MM.1S (cell line): ENCODE measurements around the gene CC2D2A.

Experiments used
- DNase-seq: peaks from one replicate; pipeline ENCODE4 v3.0.0-alpha.2; 2015
- H2AFZ ChIP-seq: fragments of 300-600 bp; sonication (generic); 2 replicates; pipeline ENCODE4 v1.6.0; 2016; ENCODE audit warnings: antibody characterized with exemption, low read length
- H3F3A ChIP-seq: fragments of 300-600 bp; sonication (generic); 2 replicates; pipeline ENCODE4 v1.6.1; 2016; ENCODE audit warnings: mild to moderate bottlenecking, antibody characterized with exemption, low read length, moderate library complexity, mixed read lengths; ENCODE audit not compliant: insufficient read depth
- H3K27ac ChIP-seq: fragments of 300-600 bp; sonication (generic); 2 replicates; pipeline ENCODE4 v1.5.1; 2016; ENCODE audit warnings: mild to moderate bottlenecking, low read length
- H3K27me3 ChIP-seq: fragments of 300-600 bp; sonication (generic); replicated peaks from 2 replicates; pipeline ENCODE4 v1.6.0; 2016; ENCODE audit warnings: low read length; ENCODE audit not compliant: insufficient read depth
- H3K36me3 ChIP-seq: fragments of 300-600 bp; sonication (generic); replicated peaks from 2 replicates; pipeline ENCODE4 v1.6.1; 2016; ENCODE audit warnings: mild to moderate bottlenecking, low read length, mixed read lengths; ENCODE audit not compliant: insufficient read depth
- H3K4me1 ChIP-seq: fragments of 300-600 bp; sonication (generic); 2 replicates; pipeline ENCODE4 v1.6.1; 2016; ENCODE audit warnings: low read length, mixed read lengths
- H3K4me2 ChIP-seq: fragments of 300-600 bp; sonication (generic); 2 replicates; pipeline ENCODE4 v1.6.0; 2016; ENCODE audit warnings: low read depth, low read length
- H3K4me3 ChIP-seq: fragments of 300-600 bp; sonication (generic); 2 replicates; pipeline ENCODE4 v1.5.1; 2016; ENCODE audit warnings: low read length, mixed read lengths
- H3K79me2 ChIP-seq: fragments of 300-600 bp; sonication (generic); 2 replicates; pipeline ENCODE4 v1.6.1; 2016; ENCODE audit warnings: mixed run types, low read length, mixed read lengths
- H3K9ac ChIP-seq: fragments of 300-600 bp; sonication (generic); 2 replicates; pipeline ENCODE4 v1.6.1; 2016; ENCODE audit warnings: low read length, mixed read lengths
- H3K9me2 ChIP-seq: fragments of 300-600 bp; sonication (generic); replicated peaks from 2 replicates; pipeline ENCODE4 v1.6.1; 2016; ENCODE audit warnings: mild to moderate bottlenecking, low read length, mixed read lengths; ENCODE audit not compliant: insufficient read depth
- H3K9me3 ChIP-seq: fragments of 300-600 bp; sonication (generic); replicated peaks from 2 replicates; pipeline ENCODE4 v1.6.1; 2016; ENCODE audit warnings: mild to moderate bottlenecking, low read length, mixed read lengths; ENCODE audit not compliant: insufficient read depth
- H4K20me1 ChIP-seq: fragments of 300-600 bp; sonication (generic); 2 replicates; pipeline ENCODE4 v1.6.1; 2016; ENCODE audit warnings: mild to moderate bottlenecking, low read length, moderate library complexity, mixed read lengths; ENCODE audit not compliant: insufficient read depth
- EZH2 ChIP-seq: fragments of 300-600 bp; sonication (generic); optimal IDR thresholded peaks from 2 replicates; pipeline ENCODE3; 2017; ENCODE audit warnings: low read depth, mild to moderate bottlenecking, antibody characterized with exemption, low read length, mixed read lengths
- EZH2phosphoT487 ChIP-seq: fragments of 300-600 bp; sonication (generic); IDR thresholded peaks from 2 replicates; pipeline ENCODE4 v1.6.1; 2018; ENCODE audit warnings: antibody characterized with exemption, low read length
- TF ChIP-seq, protein P1 (sequence below): fragments of 300-600 bp; sonication (generic); IDR thresholded peaks from 2 replicates; pipeline ENCODE4 v1.5.1; 2016; ENCODE audit warnings: antibody characterized with exemption, low read length, mixed read lengths

CC2D2A gene

GRCh38 chr4:15569746-15570145 is 100.1 kb downstream of the CC2D2A start:
- no peak overlapping the region for H3K9ac ChIP-seq
- no peaks in the 10 kb centered on the region for H4K20me1 ChIP-seq
- TF ChIP-seq, protein P1, sequence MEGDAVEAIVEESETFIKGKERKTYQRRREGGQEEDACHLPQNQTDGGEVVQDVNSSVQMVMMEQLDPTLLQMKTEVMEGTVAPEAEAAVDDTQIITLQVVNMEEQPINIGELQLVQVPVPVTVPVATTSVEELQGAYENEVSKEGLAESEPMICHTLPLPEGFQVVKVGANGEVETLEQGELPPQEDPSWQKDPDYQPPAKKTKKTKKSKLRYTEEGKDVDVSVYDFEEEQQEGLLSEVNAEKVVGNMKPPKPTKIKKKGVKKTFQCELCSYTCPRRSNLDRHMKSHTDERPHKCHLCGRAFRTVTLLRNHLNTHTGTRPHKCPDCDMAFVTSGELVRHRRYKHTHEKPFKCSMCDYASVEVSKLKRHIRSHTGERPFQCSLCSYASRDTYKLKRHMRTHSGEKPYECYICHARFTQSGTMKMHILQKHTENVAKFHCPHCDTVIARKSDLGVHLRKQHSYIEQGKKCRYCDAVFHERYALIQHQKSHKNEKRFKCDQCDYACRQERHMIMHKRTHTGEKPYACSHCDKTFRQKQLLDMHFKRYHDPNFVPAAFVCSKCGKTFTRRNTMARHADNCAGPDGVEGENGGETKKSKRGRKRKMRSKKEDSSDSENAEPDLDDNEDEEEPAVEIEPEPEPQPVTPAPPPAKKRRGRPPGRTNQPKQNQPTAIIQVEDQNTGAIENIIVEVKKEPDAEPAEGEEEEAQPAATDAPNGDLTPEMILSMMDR, result no peak
- TF ChIP-seq EZH2phosphoT487 (no peak), EZH2 (no peak)
- no peaks in the 10 kb centered on the region for H3K9me3 ChIP-seq
- DNase-seq, result no peak
- no peaks in the 10 kb centered on the region for H3K27me3 ChIP-seq
- no peaks in the 10 kb centered on the region for H3F3A ChIP-seq
- no peak overlapping the region for H3K4me3 ChIP-seq
- H3K4me2 ChIP-seq, result no peak overlapping the region
- H2AFZ ChIP-seq, result no peak overlapping the region
- no peaks in the 10 kb centered on the region for H3K36me3 ChIP-seq
- H3K79me2 ChIP-seq, result no peaks in the 10 kb centered on the region
- H3K4me1 ChIP-seq, result no peaks in the 10 kb centered on the region
- H3K9me2 ChIP-seq, result no peaks in the 10 kb centered on the region
- H3K27ac ChIP-seq, result no peak overlapping the region

DNA sequence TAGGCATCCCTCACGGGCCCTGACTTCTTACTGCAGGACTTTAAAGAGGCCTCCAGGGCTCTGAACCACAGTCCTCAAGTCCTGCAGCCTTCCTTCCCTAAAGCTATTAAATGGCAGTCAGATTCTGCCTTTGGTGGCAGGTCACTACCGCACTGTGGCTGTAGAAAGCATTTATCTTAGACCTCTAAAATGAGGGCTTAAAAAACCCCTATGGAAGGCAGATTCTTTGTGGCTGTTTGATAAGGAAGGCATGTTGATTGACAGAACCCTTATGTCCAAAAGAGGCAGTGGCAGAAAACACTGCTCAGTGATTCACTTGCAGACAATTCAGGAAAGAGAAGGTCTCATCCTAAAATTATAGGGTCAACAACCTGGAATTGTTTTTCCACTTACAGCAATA is 106.3 kb downstream of the CC2D2A start:
- TF ChIP-seq EZH2phosphoT487 (no peak), EZH2 (no peak)
- TF ChIP-seq, protein P1, result no peak
- H4K20me1 ChIP-seq, result no peaks in the 10 kb centered on the region
- H3K4me3 ChIP-seq, result no peak overlapping the region
- H3K9me3 ChIP-seq, result no peaks in the 10 kb centered on the region
- DNase-seq, result no peak
- H3K36me3 ChIP-seq, result no peaks in the 10 kb centered on the region
- no peaks in the 10 kb centered on the region for H3K9me2 ChIP-seq
- H3F3A ChIP-seq, result no peaks in the 10 kb centered on the region
- no peaks in the 10 kb centered on the region for H3K27me3 ChIP-seq
- no peak overlapping the region for H3K4me2 ChIP-seq
- H2AFZ ChIP-seq, result no peak overlapping the region
- no peak overlapping the region for H3K27ac ChIP-seq
- no peak overlapping the region for H3K9ac ChIP-seq
- no peaks in the 10 kb centered on the region for H3K4me1 ChIP-seq
- no peaks in the 10 kb centered on the region for H3K79me2 ChIP-seq

DNA sequence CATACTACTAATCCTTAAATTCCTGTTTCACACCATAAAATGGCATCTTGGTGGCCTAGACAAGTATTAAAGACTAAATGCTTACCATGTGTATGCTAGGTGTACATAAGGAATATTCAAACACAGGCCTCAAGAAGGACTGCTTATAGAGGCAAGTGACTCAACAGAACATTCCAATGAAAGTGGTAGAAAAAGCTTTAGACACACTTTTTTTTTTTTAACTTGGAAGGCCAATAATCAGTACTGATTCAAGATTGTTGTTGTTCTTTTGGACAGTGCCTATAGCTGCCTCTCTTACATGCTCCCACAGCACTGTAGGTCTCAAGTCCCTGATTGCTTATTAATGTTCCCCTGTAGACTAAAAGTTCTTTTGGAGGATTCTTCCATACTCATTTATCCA is 107.8 kb downstream of the CC2D2A start:
- no peaks in the 10 kb centered on the region for H3K9me3 ChIP-seq
- H3K79me2 ChIP-seq, result no peaks in the 10 kb centered on the region
- H3F3A ChIP-seq, result no peaks in the 10 kb centered on the region
- H3K9me2 ChIP-seq, result no peaks in the 10 kb centered on the region
- H3K9ac ChIP-seq, result no peak overlapping the region
- H3K4me3 ChIP-seq, result no peak overlapping the region
- H3K27me3 ChIP-seq, result no peaks in the 10 kb centered on the region
- H2AFZ ChIP-seq, result no peak overlapping the region
- no peak overlapping the region for H3K27ac ChIP-seq
- no peaks in the 10 kb centered on the region for H3K36me3 ChIP-seq
- TF ChIP-seq EZH2 (no peak), EZH2phosphoT487 (no peak)
- TF ChIP-seq, protein P1, result no peak
- no peaks in the 10 kb centered on the region for H3K4me1 ChIP-seq
- DNase-seq, result no peak
- no peak overlapping the region for H3K4me2 ChIP-seq
- no peaks in the 10 kb centered on the region for H4K20me1 ChIP-seq
